Testis (tissue), 2 donors: Measurements from ENCODE around the gene SLC22A23.

ENCODE experiments used
- POLR2A ChIP-seq: fragments of 450-650 bp; IDR thresholded peaks from one replicate; pipeline ENCODE4 v1.6.1; 2017; ENCODE audit warnings: antibody characterized with exemption, mild to moderate bottlenecking, moderate library complexity
- TF ChIP-seq, protein P1 (sequence below), 3 experiments: fragments of 450-650 bp in 2 of 3; fragments of 200-600 bp in 1 of 3; sonication (generic) in 1 of 3; IDR thresholded peaks; one replicate each; pipeline ENCODE4 v1.5.1; 2016 to 2019; ENCODE audit warnings: antibody characterized with exemption in 3 of 3, mild to moderate bottlenecking in 2 of 3, moderate library complexity in 1 of 3

DNA sequence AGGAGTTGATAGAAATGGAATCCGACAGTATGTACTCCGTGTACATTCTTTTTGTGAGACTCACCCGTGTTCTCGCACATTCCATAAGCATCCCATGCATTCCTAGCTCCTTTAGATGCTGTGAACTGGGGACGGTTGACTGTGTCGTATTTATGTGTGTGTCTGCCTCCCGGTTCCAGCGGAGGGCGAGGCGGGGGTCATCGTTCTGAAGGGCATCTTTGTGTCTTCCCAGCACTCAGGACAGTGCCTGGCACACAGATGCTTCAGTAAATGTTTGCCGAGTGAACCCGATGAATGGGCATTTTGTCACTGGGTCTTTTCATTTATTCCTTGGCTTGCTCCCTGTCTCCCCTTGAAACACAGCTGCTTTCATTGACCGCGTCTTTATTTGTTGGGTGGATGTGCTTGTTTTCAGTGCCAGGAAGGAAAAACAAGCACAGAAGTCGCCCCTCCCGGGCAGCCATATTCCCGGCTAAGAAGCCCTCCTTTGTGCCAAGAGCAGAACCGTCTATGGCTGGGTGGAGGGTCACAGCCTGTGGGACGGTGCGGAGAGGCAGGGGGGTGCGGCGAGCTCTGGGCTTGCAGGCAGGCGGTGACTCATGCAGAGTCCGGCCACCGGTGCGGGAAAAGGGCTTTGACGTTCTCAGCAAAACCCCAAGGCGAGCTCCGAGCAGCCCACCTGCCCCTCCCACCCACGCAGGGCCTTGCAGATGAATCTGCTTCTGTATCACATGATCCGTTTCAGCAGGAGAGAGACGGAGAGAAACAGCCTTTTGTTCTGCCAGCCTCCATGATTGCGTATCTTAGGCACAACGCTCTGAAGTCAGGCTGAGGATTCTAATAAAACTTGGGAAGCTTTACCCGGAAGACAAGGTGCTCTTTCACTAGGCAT is 209.3 kb downstream of the SLC22A23 start:
- TF ChIP-seq, protein P1, sequence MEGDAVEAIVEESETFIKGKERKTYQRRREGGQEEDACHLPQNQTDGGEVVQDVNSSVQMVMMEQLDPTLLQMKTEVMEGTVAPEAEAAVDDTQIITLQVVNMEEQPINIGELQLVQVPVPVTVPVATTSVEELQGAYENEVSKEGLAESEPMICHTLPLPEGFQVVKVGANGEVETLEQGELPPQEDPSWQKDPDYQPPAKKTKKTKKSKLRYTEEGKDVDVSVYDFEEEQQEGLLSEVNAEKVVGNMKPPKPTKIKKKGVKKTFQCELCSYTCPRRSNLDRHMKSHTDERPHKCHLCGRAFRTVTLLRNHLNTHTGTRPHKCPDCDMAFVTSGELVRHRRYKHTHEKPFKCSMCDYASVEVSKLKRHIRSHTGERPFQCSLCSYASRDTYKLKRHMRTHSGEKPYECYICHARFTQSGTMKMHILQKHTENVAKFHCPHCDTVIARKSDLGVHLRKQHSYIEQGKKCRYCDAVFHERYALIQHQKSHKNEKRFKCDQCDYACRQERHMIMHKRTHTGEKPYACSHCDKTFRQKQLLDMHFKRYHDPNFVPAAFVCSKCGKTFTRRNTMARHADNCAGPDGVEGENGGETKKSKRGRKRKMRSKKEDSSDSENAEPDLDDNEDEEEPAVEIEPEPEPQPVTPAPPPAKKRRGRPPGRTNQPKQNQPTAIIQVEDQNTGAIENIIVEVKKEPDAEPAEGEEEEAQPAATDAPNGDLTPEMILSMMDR (IDR thresholded peaks at IDR 0.05) = no peak
- TF ChIP-seq POLR2A = no peak
